Panc1 (cell line): Measurements from ENCODE around the gene TNPO1. TPM values are rescaled to one million over a fixed set of nuclear protein-coding genes. Genes with fewer than 3 reads are reported as not detected.

Experiments used
- ATAC-seq: fragments of 200-7000 bp; cut with Tn5 transposase; 2 replicates; pipeline ENCODE4 v1.9.1; 2020; ENCODE audit warnings: mild to moderate bottlenecking, moderate library complexity
- BruUV-seq: library from RNA; stranded (reverse); fragments of 400-500 nt; replicated peaks from 2 replicates; lab custom pipeline; 2021; lab: Mats Ljungman, UMichigan
- CTCF ChIA-PET: fragments of 300-600 bp; sonication (Branson Sonifier 250); formaldehyde crosslinking; loops from one replicate; lab custom pipeline; 2022; ENCODE audit warnings: antibody characterized with exemption; lab: Charles Lee
- POLR2A ChIA-PET: fragments of 300-600 bp; sonication (Branson Sonifier 250); formaldehyde crosslinking; loops from one replicate; lab custom pipeline; 2022; ENCODE audit warnings: antibody characterized with exemption; lab: Charles Lee
- DNase-seq: peaks from one replicate; pipeline ENCODE4 v3.0.0-alpha.2; 2010; ENCODE audit warnings: low read depth, low spot score
- H3K27ac ChIP-seq: 2 replicates; pipeline ENCODE4 v1.5.1; 2011; ENCODE audit warnings: mild to moderate bottlenecking, low read length, inconsistent platforms
- H3K27me3 ChIP-seq: fragments of 200-500 bp; sonication (Bioruptor generic); 2 replicates; pipeline ENCODE4 v1.6.0; 2014; ENCODE audit warnings: low read length, inconsistent platforms; ENCODE audit not compliant: control insufficient read depth, insufficient read depth
- H3K36me3 ChIP-seq: fragments of 200-500 bp; sonication (Bioruptor generic); 2 replicates; pipeline ENCODE4 v1.5.1; 2014; ENCODE audit warnings: inconsistent platforms, mild to moderate bottlenecking, low read length, moderate library complexity; ENCODE audit not compliant: control insufficient read depth, insufficient read depth
- H3K4me1 ChIP-seq: 2 replicates; pipeline ENCODE4 v1.5.1; 2011; ENCODE audit warnings: inconsistent platforms, mild to moderate bottlenecking, low read length, moderate library complexity; ENCODE audit not compliant: control insufficient read depth, insufficient read depth
- H3K4me3 ChIP-seq, 2 experiments: 2 replicates each; pipeline ENCODE4 v1.5.1; 2011 to 2012; ENCODE audit warnings: low read depth in 2 of 2, low read length in 2 of 2, mild to moderate bottlenecking in 2 of 2, inconsistent platforms in 1 of 2, moderate library complexity in 1 of 2
- H3K9me3 ChIP-seq: fragments of 200-500 bp; sonication (Bioruptor generic); 2 replicates; pipeline ENCODE4 v1.5.1; 2014; ENCODE audit warnings: low read depth, mild to moderate bottlenecking, inconsistent platforms, low read length, moderate library complexity; ENCODE audit not compliant: control insufficient read depth, insufficient read depth
- POLR2AphosphoS5 ChIP-seq: IDR thresholded peaks from 2 replicates; pipeline ENCODE4 v1.6.1; 2012; ENCODE audit warnings: mild to moderate bottlenecking, low read depth, low read length, moderate library complexity
- SIN3A ChIP-seq: IDR thresholded peaks from 2 replicates; pipeline ENCODE4 v1.6.1; 2012; ENCODE audit warnings: low read depth, mild to moderate bottlenecking, low read length, moderate library complexity, borderline replicate concordance; ENCODE audit not compliant: insufficient read depth
- TCF7L2 ChIP-seq: IDR thresholded peaks from 2 replicates; pipeline ENCODE4 v1.6.1; 2011; ENCODE audit warnings: mild to moderate bottlenecking, low read depth, low read length, inconsistent platforms
- in situ Hi-C: cut with HindIII; loops from 2 replicates; pipeline ENCODE4 v1.10.0; 2016; ENCODE audit warnings: low sequenced_read_pairs, low pct_unique_long_range_greater_than_20kb
- intact Hi-C: fragments of 100-400 bp; cut with micrococcal nuclease; formaldehyde crosslinking; loops from one replicate; pipeline ENCODE4 v1.10.0; 2022; ENCODE audit not compliant: unreplicated experiment
- total RNA-seq: library from RNA; stranded (reverse); gene quantifications from one replicate; pipeline ENCODE4 v1.2.1, GENCODE V29; 2021; ENCODE audit not compliant: unreplicated experiment
- TF ChIP-seq, protein P1 (sequence below): fragments of 450-650 bp; IDR thresholded peaks from 2 replicates; pipeline ENCODE4 v1.5.1; 2017; ENCODE audit warnings: mild to moderate bottlenecking
- TF ChIP-seq, protein P2 (sequence below), 2 experiments: IDR thresholded peaks; 2 replicates each; pipeline ENCODE4 v1.6.1; 2011 to 2012; ENCODE audit warnings: low read depth in 2 of 2, control low read depth in 1 of 2, low read length in 1 of 2, mild to moderate bottlenecking in 1 of 2, moderate library complexity in 1 of 2; ENCODE audit not compliant: insufficient read depth in 1 of 2

The TNPO1 gene
- total RNA-seq, 1 experiment from 2014 or later: 169 TPM

DNA sequence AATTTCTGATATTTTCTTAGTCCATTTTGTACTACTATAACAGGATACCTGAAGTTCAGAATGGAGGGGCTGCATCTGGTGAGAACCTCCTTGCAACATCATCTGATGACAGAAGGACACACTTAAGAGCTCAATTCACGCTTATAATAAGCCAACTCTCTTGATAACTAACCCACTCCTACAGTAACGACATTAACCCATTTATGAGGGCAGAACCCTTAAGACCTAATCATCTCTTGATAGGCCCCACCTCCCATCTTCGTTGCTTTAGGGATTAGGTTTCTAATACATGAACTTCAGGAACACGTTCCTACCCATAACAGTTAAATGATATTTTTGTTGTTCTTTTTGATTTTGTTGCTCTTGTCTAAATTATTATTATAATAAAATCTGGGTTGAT lies 69.4 kb downstream of the TNPO1 start:
- intact Hi-C loops (no loop called here), in situ Hi-C loops (no loop called here)
- no peak overlapping the region for H3K27ac ChIP-seq
- DNase-seq (no peak), ATAC-seq (no peak)
- no peaks in the 10 kb centered on the region for H3K4me1 ChIP-seq
- no peak overlapping the region for H3K4me3 ChIP-seq
- ChIA-PET CTCF (no interaction called here), POLR2A (no interaction called here)
- TF ChIP-seq POLR2AphosphoS5 (no peak), SIN3A (no peak), TCF7L2 (no peak)
- TF ChIP-seq, protein P1, sequence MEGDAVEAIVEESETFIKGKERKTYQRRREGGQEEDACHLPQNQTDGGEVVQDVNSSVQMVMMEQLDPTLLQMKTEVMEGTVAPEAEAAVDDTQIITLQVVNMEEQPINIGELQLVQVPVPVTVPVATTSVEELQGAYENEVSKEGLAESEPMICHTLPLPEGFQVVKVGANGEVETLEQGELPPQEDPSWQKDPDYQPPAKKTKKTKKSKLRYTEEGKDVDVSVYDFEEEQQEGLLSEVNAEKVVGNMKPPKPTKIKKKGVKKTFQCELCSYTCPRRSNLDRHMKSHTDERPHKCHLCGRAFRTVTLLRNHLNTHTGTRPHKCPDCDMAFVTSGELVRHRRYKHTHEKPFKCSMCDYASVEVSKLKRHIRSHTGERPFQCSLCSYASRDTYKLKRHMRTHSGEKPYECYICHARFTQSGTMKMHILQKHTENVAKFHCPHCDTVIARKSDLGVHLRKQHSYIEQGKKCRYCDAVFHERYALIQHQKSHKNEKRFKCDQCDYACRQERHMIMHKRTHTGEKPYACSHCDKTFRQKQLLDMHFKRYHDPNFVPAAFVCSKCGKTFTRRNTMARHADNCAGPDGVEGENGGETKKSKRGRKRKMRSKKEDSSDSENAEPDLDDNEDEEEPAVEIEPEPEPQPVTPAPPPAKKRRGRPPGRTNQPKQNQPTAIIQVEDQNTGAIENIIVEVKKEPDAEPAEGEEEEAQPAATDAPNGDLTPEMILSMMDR: no peak
- TF ChIP-seq, protein P2, sequence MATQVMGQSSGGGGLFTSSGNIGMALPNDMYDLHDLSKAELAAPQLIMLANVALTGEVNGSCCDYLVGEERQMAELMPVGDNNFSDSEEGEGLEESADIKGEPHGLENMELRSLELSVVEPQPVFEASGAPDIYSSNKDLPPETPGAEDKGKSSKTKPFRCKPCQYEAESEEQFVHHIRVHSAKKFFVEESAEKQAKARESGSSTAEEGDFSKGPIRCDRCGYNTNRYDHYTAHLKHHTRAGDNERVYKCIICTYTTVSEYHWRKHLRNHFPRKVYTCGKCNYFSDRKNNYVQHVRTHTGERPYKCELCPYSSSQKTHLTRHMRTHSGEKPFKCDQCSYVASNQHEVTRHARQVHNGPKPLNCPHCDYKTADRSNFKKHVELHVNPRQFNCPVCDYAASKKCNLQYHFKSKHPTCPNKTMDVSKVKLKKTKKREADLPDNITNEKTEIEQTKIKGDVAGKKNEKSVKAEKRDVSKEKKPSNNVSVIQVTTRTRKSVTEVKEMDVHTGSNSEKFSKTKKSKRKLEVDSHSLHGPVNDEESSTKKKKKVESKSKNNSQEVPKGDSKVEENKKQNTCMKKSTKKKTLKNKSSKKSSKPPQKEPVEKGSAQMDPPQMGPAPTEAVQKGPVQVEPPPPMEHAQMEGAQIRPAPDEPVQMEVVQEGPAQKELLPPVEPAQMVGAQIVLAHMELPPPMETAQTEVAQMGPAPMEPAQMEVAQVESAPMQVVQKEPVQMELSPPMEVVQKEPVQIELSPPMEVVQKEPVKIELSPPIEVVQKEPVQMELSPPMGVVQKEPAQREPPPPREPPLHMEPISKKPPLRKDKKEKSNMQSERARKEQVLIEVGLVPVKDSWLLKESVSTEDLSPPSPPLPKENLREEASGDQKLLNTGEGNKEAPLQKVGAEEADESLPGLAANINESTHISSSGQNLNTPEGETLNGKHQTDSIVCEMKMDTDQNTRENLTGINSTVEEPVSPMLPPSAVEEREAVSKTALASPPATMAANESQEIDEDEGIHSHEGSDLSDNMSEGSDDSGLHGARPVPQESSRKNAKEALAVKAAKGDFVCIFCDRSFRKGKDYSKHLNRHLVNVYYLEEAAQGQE (IDR thresholded peaks at IDR 0.05; ENCODE audit: insufficient read depth in 1 of 2, low read depth in 2 of 2, low read length in 1 of 2): no peak
- BruUV-seq: no TSS peak
- no peaks in the 10 kb centered on the region for H3K9me3 ChIP-seq
- H3K27me3 ChIP-seq: no peaks in the 10 kb centered on the region
- H3K36me3 ChIP-seq: peaks cover 73% of the 10 kb centered on the region

- no peak overlapping the region for H3K27ac ChIP-seq
- H3K4me1 ChIP-seq: no peaks in the 10 kb centered on the region
- in situ Hi-C loops: no loop called here
- TF ChIP-seq, protein P1: no peak
- TF ChIP-seq SIN3A (no peak), POLR2AphosphoS5 (no peak), TCF7L2 (no peak)
- TF ChIP-seq, protein P2 (IDR thresholded peaks at IDR 0.05; ENCODE audit: insufficient read depth in 1 of 2, low read depth in 2 of 2, low read length in 1 of 2): no peak
- peaks cover 66% of the 10 kb centered on the region for H3K36me3 ChIP-seq
- intact Hi-C loops: no loop called here
- H3K9me3 ChIP-seq: no peaks in the 10 kb centered on the region
- no TSS peak for BruUV-seq
- DNase-seq: no peak
- ChIA-PET CTCF (no interaction called here), POLR2A (no interaction called here)
- no peaks in the 10 kb centered on the region for H3K27me3 ChIP-seq
- ATAC-seq: no peak
- H3K4me3 ChIP-seq: no peak overlapping the region
These were observed 72.1 kb downstream of the TNPO1 start for GRCh38 chr5:72888595-72888994.
